Keratinocyte (primary cell): ENCODE data around the gene FAP. TPM values are rescaled to one million over a fixed set of nuclear protein-coding genes. Genes with fewer than 3 reads are reported as not detected.

Source experiments
- DNase-seq: peaks from one replicate; pipeline ENCODE4 v3.0.0-alpha.2; 2011; ENCODE audit warnings: low read depth, missing footprints, low spot score
- FAIRE-seq: peaks from 2 replicates; lab custom pipeline; 2011; peaks lifted over from hg19 to GRCh38; lab: Jason Lieb, UNC
- H2AFZ ChIP-seq: 2 replicates; pipeline ENCODE4 v1.6.0; 2012; ENCODE audit warnings: low read length, control low read depth, inconsistent platforms; ENCODE audit not compliant: control insufficient read depth
- H3K27ac ChIP-seq: 2 replicates; pipeline ENCODE4 v1.5.1; 2011; ENCODE audit warnings: low read length; ENCODE audit not compliant: control insufficient read depth, insufficient read depth
- H3K27me3 ChIP-seq: 3 replicates; pipeline ENCODE4 v1.6.0; 2011; ENCODE audit warnings: low read length; ENCODE audit not compliant: control insufficient read depth, insufficient read depth; ENCODE audit errors: extremely low read depth
- H3K36me3 ChIP-seq, 2 experiments: 2 replicates in 1 of 2; 3 replicates in 1 of 2; pipeline ENCODE4 v1.5.1; 2011; ENCODE audit warnings: low read length in 2 of 2, mild to moderate bottlenecking in 1 of 2; ENCODE audit not compliant: control insufficient read depth in 2 of 2, insufficient read depth in 2 of 2; ENCODE audit errors: extremely low read depth in 1 of 2
- H3K4me1 ChIP-seq: 3 replicates; pipeline ENCODE4 v1.5.1; 2011; ENCODE audit warnings: low read length; ENCODE audit not compliant: control insufficient read depth, insufficient read depth; ENCODE audit errors: extremely low read depth
- H3K4me2 ChIP-seq: 3 replicates; pipeline ENCODE4 v1.6.0; 2011; ENCODE audit warnings: low read depth, low read length; ENCODE audit not compliant: control insufficient read depth, insufficient read depth; ENCODE audit errors: extremely low read depth
- H3K4me3 ChIP-seq, 3 experiments: fragments of 200-600 bp in 1 of 3; sonication (generic) in 1 of 3; 2 replicates in 2 of 3; 3 replicates in 1 of 3; pipeline ENCODE4 v1.5.1; 2011 to 2016; ENCODE audit warnings: low read length in 3 of 3, mild to moderate bottlenecking in 3 of 3, control low read depth in 2 of 3, inconsistent platforms in 1 of 3, low read depth in 1 of 3, mixed read lengths in 1 of 3, mixed run types in 1 of 3, moderate library complexity in 1 of 3; ENCODE audit not compliant: control insufficient read depth in 2 of 3, insufficient read depth in 2 of 3; ENCODE audit errors: extremely low read depth in 1 of 3
- H3K79me2 ChIP-seq: 2 replicates; pipeline ENCODE4 v1.6.0; 2012; ENCODE audit warnings: low read length; ENCODE audit not compliant: control insufficient read depth, insufficient read depth
- H3K9ac ChIP-seq: 3 replicates; pipeline ENCODE4 v1.6.0; 2011; ENCODE audit warnings: low read length; ENCODE audit not compliant: control insufficient read depth, insufficient read depth; ENCODE audit errors: extremely low read depth
- H3K9me1 ChIP-seq: 3 replicates; pipeline ENCODE4 v1.6.0; 2011; ENCODE audit warnings: low read length; ENCODE audit not compliant: control insufficient read depth, insufficient read depth; ENCODE audit errors: extremely low read depth
- H3K9me3 ChIP-seq: 2 replicates; pipeline ENCODE4 v1.5.1; 2012; ENCODE audit warnings: low read depth, low read length; ENCODE audit not compliant: control insufficient read depth
- H4K20me1 ChIP-seq: 3 replicates; pipeline ENCODE4 v1.6.0; 2011; ENCODE audit warnings: low read length; ENCODE audit not compliant: control insufficient read depth, insufficient read depth; ENCODE audit errors: extremely low read depth
- CTCF ChIP-seq, 3 experiments: IDR thresholded peaks in 1 of 3; conservative IDR thresholded peaks in 1 of 3; optimal IDR thresholded peaks in 1 of 3; 2 replicates in 2 of 3; 3 replicates in 1 of 3; pipeline versions ENCODE3 to v1.5.1; 2011; ENCODE audit warnings: low read length in 3 of 3, mild to moderate bottlenecking in 3 of 3, moderate library complexity in 2 of 3, control low read depth in 1 of 3, inconsistent platforms in 1 of 3; ENCODE audit not compliant: insufficient read depth in 2 of 3; ENCODE audit errors: extremely low read depth in 1 of 3
- EZH2 ChIP-seq: IDR thresholded peaks from one replicate; pipeline ENCODE4 v1.6.1; 2012; ENCODE audit warnings: inconsistent platforms, mild to moderate bottlenecking, low read length, moderate library complexity
- dilution Hi-C: fragments of 300-500 bp; cut with MboI; formaldehyde crosslinking; loops from one replicate; pipeline ENCODE4 v1.7.0; 2020; ENCODE audit warnings: low sequenced_read_pairs; ENCODE audit not compliant: extremely low pct_ligation_motif_present
- polyA plus RNA-seq, 5 experiments: library from polyadenylated mRNA; depleted of rRNA in 3 of 5; stranded (reverse) in 3 of 5; stranded (forward) in 1 of 5; unstranded in 1 of 5; fragments of >200 nt; gene quantifications; 1 replicate in 1 of 5; 2 replicates in 3 of 5; 3 replicates in 1 of 5; pipeline versions ENCODE4 v1.2.1 to v1.2.3, GENCODE V29; 2011 to 2012; ENCODE audit warnings: missing spikeins in 2 of 5, low read depth in 1 of 5, low replicate concordance in 1 of 5

Gene FAP
- polyA plus RNA-seq, 1 donor (not counting 4 experiments of a cell fraction or from before 2014, with no cell fraction given) = 8.5 TPM

DNA sequence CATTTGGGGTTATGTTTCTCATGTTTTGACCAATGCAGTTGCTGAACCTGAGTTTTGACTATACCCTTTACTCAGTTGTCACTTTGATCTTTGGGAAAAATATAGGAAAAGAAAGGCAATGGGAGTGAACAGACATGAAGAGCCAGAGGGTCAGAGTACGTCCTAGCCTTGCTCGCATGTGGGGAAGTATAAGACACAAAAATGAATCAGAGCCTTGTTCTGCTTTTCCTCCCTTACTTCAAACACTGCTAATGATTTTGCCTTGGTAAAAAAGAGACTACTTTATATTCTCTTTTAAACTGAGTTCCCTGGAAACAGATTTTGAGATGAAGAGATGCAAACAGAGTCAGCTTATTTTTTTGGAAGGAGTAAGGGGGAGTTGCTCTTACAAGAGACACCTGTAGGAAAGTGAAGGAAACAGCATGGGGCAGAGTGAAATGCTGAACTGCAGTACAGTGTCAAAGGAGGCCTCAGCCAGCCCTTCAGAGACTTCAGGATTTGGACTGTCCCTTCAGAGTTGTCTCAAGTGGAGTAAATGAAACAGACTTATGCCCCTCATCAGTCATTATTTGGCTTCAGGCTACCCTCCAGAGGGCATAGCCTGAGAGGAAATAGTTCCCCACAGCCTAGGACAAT lies 11.1 kb upstream of the FAP start:
- H3K9ac ChIP-seq = no peak overlapping the region
- no peaks in the 10 kb centered on the region for H3K9me1 ChIP-seq
- no peak overlapping the region for H3K27ac ChIP-seq
- H2AFZ ChIP-seq = no peak overlapping the region
- no peak overlapping the region for H3K4me2 ChIP-seq
- no peaks in the 10 kb centered on the region for H3K36me3 ChIP-seq
- no peak for FAIRE-seq
- no peak for TF ChIP-seq EZH2
- no peak for TF ChIP-seq CTCF (optimal IDR thresholded peaks at IDR 0.05 in 1 of 3, IDR thresholded peaks at IDR 0.05 in 1 of 3, conservative IDR thresholded peaks at IDR 0.05 in 1 of 3; ENCODE audit: extremely low read depth in 1 of 3, insufficient read depth in 2 of 3, low read length in 3 of 3)
- H3K27me3 ChIP-seq = no peaks in the 10 kb centered on the region
- peaks cover 2% of the 10 kb centered on the region for H3K9me3 ChIP-seq
- no peaks in the 10 kb centered on the region for H4K20me1 ChIP-seq
- peaks cover 3% of the 10 kb centered on the region for H3K4me1 ChIP-seq
- no peak for DNase-seq
- H3K4me3 ChIP-seq = no peak overlapping the region
- dilution Hi-C loops = no loop called here
- H3K79me2 ChIP-seq = no peaks in the 10 kb centered on the region

DNA sequence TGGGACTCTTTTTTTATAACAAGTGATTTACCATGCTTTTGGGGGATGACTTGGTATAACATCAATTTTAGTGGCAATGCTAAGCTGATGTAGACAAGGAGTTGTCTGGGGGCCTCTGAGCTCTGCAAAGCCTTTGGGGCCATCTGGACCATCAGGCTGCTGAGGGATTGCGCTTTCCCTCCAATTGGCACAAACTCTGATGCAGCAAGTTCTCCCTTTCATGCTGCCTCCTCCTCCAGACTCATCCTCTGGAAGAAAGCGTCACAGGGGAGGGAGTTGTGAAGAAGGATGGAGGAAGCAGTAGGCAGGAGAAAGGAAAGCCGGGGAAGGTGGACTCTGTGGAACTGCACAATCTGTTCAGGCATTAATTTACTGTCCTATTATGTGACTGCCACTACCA lies 10.2 kb upstream of the FAP start:
- peaks cover 3% of the 10 kb centered on the region for H3K4me1 ChIP-seq
- FAIRE-seq = no peak
- H2AFZ ChIP-seq = no peak overlapping the region
- no peaks in the 10 kb centered on the region for H3K27me3 ChIP-seq
- H3K79me2 ChIP-seq = no peaks in the 10 kb centered on the region
- no peak overlapping the region for H3K27ac ChIP-seq
- no peak for DNase-seq
- H3K4me2 ChIP-seq = no peak overlapping the region
- no peak for TF ChIP-seq CTCF (optimal IDR thresholded peaks at IDR 0.05 in 1 of 3, IDR thresholded peaks at IDR 0.05 in 1 of 3, conservative IDR thresholded peaks at IDR 0.05 in 1 of 3; ENCODE audit: extremely low read depth in 1 of 3, insufficient read depth in 2 of 3, low read length in 3 of 3)
- no peak for TF ChIP-seq EZH2
- peaks cover 2% of the 10 kb centered on the region for H3K9me3 ChIP-seq
- dilution Hi-C loops = no loop called here
- H3K4me3 ChIP-seq = no peak overlapping the region
- no peaks in the 10 kb centered on the region for H3K36me3 ChIP-seq
- H3K9me1 ChIP-seq = no peaks in the 10 kb centered on the region
- H4K20me1 ChIP-seq = no peaks in the 10 kb centered on the region
- H3K9ac ChIP-seq = no peak overlapping the region
